Stimulated activated naive B cell treated with anti-CD40 and anti-IgM and Interleukin-4, amounts not matched to agents 10 μg/mL and 1 μg/mL and 100 μg/mL, for 72 hours (primary cell): ENCODE results near the gene ZNF423.

ENCODE experiments used
- ATAC-seq, 2 donors: fragments of 150-1000 bp; cut with Tn5 transposase; replicated peaks; 2 replicates each; pipeline ENCODE4 v1.10.0; 2021; ENCODE audit warnings: moderate library complexity in 1 of 2
- DNase-seq: peaks from one replicate; pipeline ENCODE4 v3.0.0; 2021
- H3K27ac Mint-ChIP-seq: one replicate; pipeline ENCODE4 v1.8.0; 2022; ENCODE audit warnings: mild to moderate bottlenecking, mixed read lengths
- H3K27me3 Mint-ChIP-seq, 2 donors: one replicate each; pipeline ENCODE4 v1.8.0; 2022; ENCODE audit warnings: mixed read lengths in 2 of 2
- H3K36me3 Mint-ChIP-seq, 2 donors: one replicate each; pipeline ENCODE4 v1.8.0; 2022; ENCODE audit warnings: mixed read lengths in 2 of 2, mild to moderate bottlenecking in 1 of 2
- H3K4me1 Mint-ChIP-seq, 2 donors: one replicate each; pipeline ENCODE4 v1.8.0; 2022; ENCODE audit warnings: mixed read lengths in 2 of 2, mild to moderate bottlenecking in 1 of 2
- H3K4me3 Mint-ChIP-seq, 2 donors: one replicate each; pipeline ENCODE4 v1.8.0; 2022; ENCODE audit warnings: mild to moderate bottlenecking in 2 of 2, mixed read lengths in 2 of 2, moderate library complexity in 1 of 2
- H3K9me3 Mint-ChIP-seq, 2 donors: one replicate each; pipeline ENCODE4 v1.8.0; 2022; ENCODE audit warnings: mixed read lengths in 2 of 2, mild to moderate bottlenecking in 1 of 2

Gene ZNF423

GRCh38 chr16:49663081-49664065 is 192.5 kb downstream of the ZNF423 start:
- H3K9me3 Mint-ChIP-seq = no peaks in the 10 kb centered on the region

GRCh38 chr16:49662569-49662968 is 193.3 kb downstream of the ZNF423 start:
- Mint-ChIP-seq H3K4me3 (no peak overlapping the region), H3K4me1 (no peaks in the 10 kb centered on the region), H3K27ac (no peak overlapping the region), H3K27me3 (no peaks in the 10 kb centered on the region), H3K36me3 (no peaks in the 10 kb centered on the region), H3K9me3 (no peaks in the 10 kb centered on the region)
- DNase-seq = no peak
- no peak for ATAC-seq

More at GRCh38 chr16:49663081-49664065, 192.5 kb downstream of the ZNF423 start:
- DNase-seq (no peak), ATAC-seq (no peak)
- H3K36me3 Mint-ChIP-seq = no peaks in the 10 kb centered on the region
- H3K4me1 Mint-ChIP-seq = no peaks in the 10 kb centered on the region
- no peak overlapping the region for H3K27ac Mint-ChIP-seq
- H3K27me3 Mint-ChIP-seq = no peaks in the 10 kb centered on the region
- H3K4me3 Mint-ChIP-seq = no peak overlapping the region

- Mint-ChIP-seq H3K9me3 (no peaks in the 10 kb centered on the region), H3K36me3 (no peaks in the 10 kb centered on the region), H3K4me3 (no peak overlapping the region), H3K4me1 (no peaks in the 10 kb centered on the region), H3K27ac (no peak overlapping the region), H3K27me3 (no peaks in the 10 kb centered on the region)
- DNase-seq = no peak
- ATAC-seq = no peak
Measured at GRCh38 chr16:49661465-49662187, 194.3 kb downstream of the ZNF423 start.

GRCh38 chr16:49660626-49661025 is 195.3 kb downstream of the ZNF423 start:
- DNase-seq (no peak), ATAC-seq (no peak)
- Mint-ChIP-seq H3K27ac (no peak overlapping the region), H3K27me3 (no peaks in the 10 kb centered on the region), H3K4me3 (no peak overlapping the region), H3K4me1 (no peaks in the 10 kb centered on the region), H3K9me3 (no peaks in the 10 kb centered on the region), H3K36me3 (no peaks in the 10 kb centered on the region)

- no peaks in the 10 kb centered on the region for H3K4me1 Mint-ChIP-seq
- ATAC-seq = no peak
- no peak for DNase-seq
Measured at GRCh38 chr16:49659356-49659755, 196.6 kb downstream of the ZNF423 start.

GRCh38 chr16:49658531-49658930 is 197.4 kb downstream of the ZNF423 start:
- no peaks in the 10 kb centered on the region for H3K9me3 Mint-ChIP-seq
- H3K4me3 Mint-ChIP-seq = no peak overlapping the region
- H3K4me1 Mint-ChIP-seq = no peaks in the 10 kb centered on the region
- H3K36me3 Mint-ChIP-seq = no peaks in the 10 kb centered on the region
- no peak for DNase-seq
- ATAC-seq = no peak
- H3K27ac Mint-ChIP-seq = no peak overlapping the region
- no peaks in the 10 kb centered on the region for H3K27me3 Mint-ChIP-seq

More at GRCh38 chr16:49659356-49659755, 196.6 kb downstream of the ZNF423 start:
- Mint-ChIP-seq H3K36me3 (no peaks in the 10 kb centered on the region), H3K4me3 (no peak overlapping the region), H3K9me3 (no peaks in the 10 kb centered on the region), H3K27me3 (no peaks in the 10 kb centered on the region), H3K27ac (no peak overlapping the region)

- Mint-ChIP-seq H3K27ac (no peak overlapping the region), H3K9me3 (no peaks in the 10 kb centered on the region), H3K4me3 (no peak overlapping the region), H3K4me1 (no peaks in the 10 kb centered on the region), H3K36me3 (no peaks in the 10 kb centered on the region), H3K27me3 (no peaks in the 10 kb centered on the region)
- no peak for DNase-seq
- no peak for ATAC-seq
Measured at GRCh38 chr16:49657736-49658465, 198.0 kb downstream of the ZNF423 start.

- no peak for DNase-seq
- Mint-ChIP-seq H3K36me3 (no peaks in the 10 kb centered on the region), H3K4me1 (no peaks in the 10 kb centered on the region), H3K27ac (no peak overlapping the region), H3K4me3 (no peak overlapping the region), H3K9me3 (peaks cover 0 to 2% of the 10 kb centered on the region in 2 donors), H3K27me3 (no peaks in the 10 kb centered on the region)
- ATAC-seq = no peak
Measured at GRCh38 chr16:49654425-49654824, 201.5 kb downstream of the ZNF423 start.

GRCh38 chr16:49653577-49653976 is 202.3 kb downstream of the ZNF423 start:
- Mint-ChIP-seq H3K27me3 (no peaks in the 10 kb centered on the region), H3K9me3 (peaks cover 4 to 7% of the 10 kb centered on the region in 2 donors), H3K27ac (no peak overlapping the region), H3K36me3 (no peaks in the 10 kb centered on the region), H3K4me3 (no peak overlapping the region), H3K4me1 (no peaks in the 10 kb centered on the region)
- ATAC-seq (no peak), DNase-seq (no peak)

GRCh38 chr16:49653173-49653570 is 202.7 kb downstream of the ZNF423 start:
- Mint-ChIP-seq H3K27me3 (no peaks in the 10 kb centered on the region), H3K4me1 (no peaks in the 10 kb centered on the region), H3K27ac (no peak overlapping the region), H3K4me3 (no peak overlapping the region), H3K9me3 (peaks cover 5 to 8% of the 10 kb centered on the region in 2 donors), H3K36me3 (peaks cover 0 to under 1% of the 10 kb centered on the region in 2 donors)
- no peak for DNase-seq
- no peak for ATAC-seq

- no peak for ATAC-seq
Measured at GRCh38 chr16:49652456-49653172, 203.3 kb downstream of the ZNF423 start.

GRCh38 chr16:49651996-49652395 is 203.9 kb downstream of the ZNF423 start:
- Mint-ChIP-seq H3K9me3 (peaks cover 16 to 17% of the 10 kb centered on the region in 2 donors), H3K4me3 (no peak overlapping the region), H3K36me3 (peaks cover 4 to 6% of the 10 kb centered on the region in 2 donors), H3K4me1 (no peaks in the 10 kb centered on the region), H3K27me3 (no peaks in the 10 kb centered on the region), H3K27ac (no peak overlapping the region)
- ATAC-seq (no peak), DNase-seq (no peak)

More at GRCh38 chr16:49652456-49653172, 203.3 kb downstream of the ZNF423 start:
- Mint-ChIP-seq H3K9me3 (peaks cover 10 to 13% of the 10 kb centered on the region in 2 donors), H3K27ac (no peak overlapping the region), H3K36me3 (peaks cover 0 to 6% of the 10 kb centered on the region in 2 donors), H3K4me1 (no peaks in the 10 kb centered on the region), H3K27me3 (no peaks in the 10 kb centered on the region), H3K4me3 (no peak overlapping the region)
- DNase-seq = no peak

- Mint-ChIP-seq H3K36me3 (peaks cover 4 to 6% of the 10 kb centered on the region in 2 donors), H3K4me3 (no peak overlapping the region), H3K4me1 (no peaks in the 10 kb centered on the region), H3K27me3 (no peaks in the 10 kb centered on the region), H3K27ac (no peak overlapping the region), H3K9me3 (peaks cover 19 to 20% of the 10 kb centered on the region in 2 donors)
- ATAC-seq = no peak
- no peak for DNase-seq
Measured at GRCh38 chr16:49651226-49651625, 204.7 kb downstream of the ZNF423 start.
